ENCODE results near the gene MAP4K1.
"Not testable (repeated sequence)": the region's sequence is repeated elsewhere in the genome, so short reads cannot be mapped to it uniquely, and the experiment has no call there.

The MAP4K1 gene

GRCh38 chr19:38650911-38651584 lies 33.3 kb upstream of the MAP4K1 start:
- no peak for DNase-seq

DNA sequence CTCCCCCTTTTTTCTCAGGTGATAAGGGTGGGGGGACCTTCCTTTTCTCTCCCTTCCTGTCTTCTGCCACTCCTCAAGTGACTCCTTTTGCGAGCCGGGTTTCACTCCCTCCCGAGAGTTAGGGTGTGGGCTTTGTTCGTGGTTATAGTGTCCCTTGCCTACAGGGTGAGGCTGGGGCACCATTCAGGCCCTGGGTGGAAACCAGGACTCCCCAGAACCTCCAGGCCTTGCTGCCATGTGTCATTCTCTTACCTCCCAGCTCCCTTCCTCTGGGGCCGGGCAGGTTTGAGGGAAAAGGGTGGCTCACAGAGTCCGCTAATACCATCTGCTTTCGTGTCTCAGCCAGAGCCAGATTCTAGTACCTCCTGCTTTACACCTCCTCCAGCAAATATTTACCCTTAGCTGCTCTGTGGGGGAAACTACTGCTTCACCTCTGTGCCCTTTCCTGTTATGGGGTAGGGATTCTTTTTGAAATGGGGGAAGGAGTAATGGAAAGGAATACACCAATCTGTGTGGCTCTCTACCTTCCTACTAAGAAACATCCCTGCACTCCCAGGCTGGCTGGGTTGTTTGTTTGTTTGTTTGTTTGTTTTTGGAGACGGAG lies 32.5 kb upstream of the MAP4K1 start:
- DNase-seq = no peak

DNA sequence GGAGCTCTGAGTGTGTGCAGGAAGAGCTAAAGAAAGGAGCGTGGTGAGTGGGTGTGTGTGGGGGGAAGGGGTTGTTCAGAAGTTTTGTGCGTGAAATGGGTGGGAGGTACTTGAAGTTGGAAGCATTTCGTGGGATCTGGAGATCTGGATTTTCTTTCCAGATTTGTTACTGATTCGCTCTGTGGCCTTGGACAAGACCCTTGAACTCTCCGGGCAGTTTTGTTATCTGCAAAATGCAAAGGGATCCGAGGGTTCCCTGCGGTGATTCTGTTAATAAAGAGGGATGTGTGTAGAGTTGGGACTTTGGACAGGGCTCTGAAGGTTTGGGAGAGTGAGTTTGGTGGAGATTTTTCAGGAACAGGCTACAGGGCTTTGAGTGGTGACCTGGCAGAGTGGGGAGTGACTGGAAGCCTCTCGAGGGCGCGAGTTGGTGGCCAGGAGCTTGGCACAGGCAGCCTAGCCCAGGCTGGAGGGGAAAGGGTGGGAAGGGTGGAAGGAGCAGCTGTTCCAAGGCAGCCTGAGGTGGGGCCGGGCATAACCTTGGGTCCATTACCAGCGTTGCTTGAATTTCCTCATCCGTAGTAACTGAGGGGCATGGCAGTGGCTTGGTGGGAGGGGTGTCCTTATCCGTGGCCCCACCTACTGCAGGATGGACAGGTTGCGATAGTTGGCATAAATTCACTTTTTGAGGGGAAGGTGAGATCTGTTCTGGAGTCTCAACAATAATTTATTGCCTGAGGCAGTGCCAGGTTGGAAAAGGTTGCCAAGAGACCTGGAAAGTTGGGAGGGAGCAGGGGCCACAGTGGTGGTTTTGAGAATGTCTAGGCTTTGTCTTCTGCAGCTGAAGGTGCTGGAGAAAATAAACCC lies 31.8 kb upstream of the MAP4K1 start:
- DNase-seq = no peak

DNA sequence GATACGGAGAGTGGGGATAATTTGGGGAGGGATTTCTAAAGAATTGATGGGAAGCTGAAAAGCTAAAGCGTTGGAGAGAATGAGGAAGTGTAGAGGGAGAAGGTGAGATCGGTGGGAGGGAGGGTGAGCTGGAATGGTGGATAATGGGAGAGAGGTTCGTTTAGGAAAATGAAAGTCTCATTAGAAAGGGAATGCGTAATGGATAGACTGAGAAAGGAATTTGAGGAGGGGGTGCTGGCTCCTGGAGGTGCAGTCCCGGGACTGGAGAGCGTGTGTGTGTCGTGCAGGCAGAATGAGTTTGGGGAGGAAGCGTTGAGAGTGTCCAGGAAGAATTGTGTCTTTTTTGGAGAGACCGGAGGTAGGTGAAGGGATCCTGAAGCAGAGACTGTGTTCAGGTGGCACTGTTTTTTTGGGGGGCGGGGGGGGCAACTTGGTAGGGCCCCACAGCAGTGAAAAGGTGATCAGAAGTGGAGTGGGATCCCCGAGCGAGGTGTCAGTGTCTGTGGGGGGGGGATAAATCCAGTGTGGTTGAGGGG lies 31.1 kb upstream of the MAP4K1 start:
- DNase-seq = no peak

- no peak for DNase-seq
Measured at GRCh38 chr19:38647966-38648768, 30.4 kb upstream of the MAP4K1 start.

GRCh38 chr19:38647368-38647965 lies 29.7 kb upstream of the MAP4K1 start, which contains the start of gene ACTN4:
ACTN4 (plus strand) TSS chr19:38647649; CDS start chr19:38647746, 97 bp downstream.
- peak; percentile 100 for DNase-seq

GRCh38 chr19:38644719-38645118 lies 27.0 kb upstream of the MAP4K1 start:
- no peak for DNase-seq

DNA sequence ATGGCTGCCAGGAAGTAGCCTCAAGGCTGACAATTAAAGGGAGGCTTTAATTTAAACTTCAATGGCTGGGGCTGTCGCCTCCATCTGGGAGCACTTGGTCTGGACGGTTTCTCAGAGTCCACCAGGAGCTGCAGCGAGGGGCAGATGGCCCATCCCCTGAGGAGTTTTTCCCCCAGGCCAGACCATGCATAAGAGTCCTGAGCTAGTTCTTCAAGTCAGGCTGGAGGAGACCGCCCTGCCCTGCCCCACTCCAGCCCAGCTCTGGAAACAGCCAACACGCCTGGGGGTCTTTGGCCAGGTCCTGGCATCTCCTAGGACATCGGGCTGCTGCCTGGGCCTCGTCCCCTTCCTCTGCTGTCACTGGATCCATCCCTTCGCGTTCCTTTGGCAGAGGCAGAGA lies 24.4 kb upstream of the MAP4K1 start:
- DNase-seq = no peak

- no peak for DNase-seq
Measured at GRCh38 chr19:38640368-38640767, 22.6 kb upstream of the MAP4K1 start.

DNA sequence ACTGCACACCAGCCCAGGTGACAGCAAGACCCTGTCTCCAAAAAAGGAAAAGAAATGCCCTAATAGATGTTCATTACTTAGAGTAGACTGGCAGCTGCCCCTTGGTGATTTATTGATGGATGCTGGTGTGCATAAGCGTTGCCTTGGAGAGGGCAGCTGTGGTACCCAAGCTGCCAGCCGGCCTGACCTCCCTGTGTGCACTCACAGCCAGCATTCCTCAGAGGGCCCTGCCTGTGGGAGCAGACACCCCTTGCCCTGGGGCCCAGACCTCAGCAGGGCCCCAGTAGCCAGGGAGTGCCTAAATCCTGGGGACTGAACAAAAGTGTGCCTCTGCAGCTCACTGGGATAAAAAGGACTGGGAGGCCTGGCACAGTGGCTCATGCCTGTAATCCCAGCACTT lies 21.9 kb upstream of the MAP4K1 start:
- no peak for DNase-seq

- no peak for DNase-seq
Measured at GRCh38 chr19:38638461-38638860, 20.7 kb upstream of the MAP4K1 start.

- DNase-seq = no peak
Measured at GRCh38 chr19:38635483-38636399, 18.0 kb upstream of the MAP4K1 start.

GRCh38 chr19:38634757-38635482 lies 17.2 kb upstream of the MAP4K1 start:
- DNase-seq = peak; percentile 83

- no peak for DNase-seq
Measured at GRCh38 chr19:38632476-38633213, 14.9 kb upstream of the MAP4K1 start.

- not testable (repeated sequence) for DNase-seq
Measured at GRCh38 chr19:38631811-38632475, 14.2 kb upstream of the MAP4K1 start.

GRCh38 chr19:38631301-38631700 lies 13.5 kb upstream of the MAP4K1 start:
- not testable (repeated sequence) for DNase-seq

DNA sequence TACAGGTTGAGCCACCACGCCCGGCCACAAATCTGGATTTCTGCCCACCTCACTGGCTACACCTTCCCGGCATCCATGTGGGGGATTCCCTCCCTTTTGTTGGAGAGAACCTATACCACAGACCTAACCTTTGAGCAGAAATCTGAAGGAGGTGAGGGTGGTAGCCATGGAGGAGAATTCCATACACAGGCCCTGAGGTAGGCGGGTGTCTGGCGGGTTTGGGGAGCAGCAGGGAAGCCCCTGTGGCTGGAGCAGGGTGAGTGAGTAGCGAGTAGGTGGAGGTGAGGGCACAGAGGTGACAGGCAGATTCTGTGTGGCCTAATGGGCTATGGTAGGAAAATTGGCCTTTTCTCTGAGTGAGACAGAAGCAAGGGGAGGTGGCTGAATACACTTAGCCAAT lies 11.8 kb upstream of the MAP4K1 start:
- DNase-seq = no peak

DNA sequence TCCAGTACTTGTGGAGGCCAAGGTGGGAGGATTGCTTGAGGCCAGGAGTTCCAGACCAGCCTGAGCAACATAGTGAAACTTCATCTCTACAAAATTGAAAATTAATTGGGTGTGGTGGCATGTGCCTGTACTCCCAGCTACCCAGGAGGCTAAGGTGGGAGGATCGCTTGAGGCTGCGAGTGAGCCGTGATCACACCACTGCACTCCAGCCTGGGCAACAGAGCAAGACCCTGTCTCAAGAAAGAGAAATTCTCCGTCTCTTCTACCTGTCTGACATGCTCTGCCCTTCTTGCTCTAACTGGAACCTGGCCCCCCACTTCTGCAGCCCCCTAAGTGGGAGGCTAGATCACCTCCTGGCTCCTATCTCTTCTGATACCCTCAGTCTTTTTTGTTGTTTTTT lies 8.6 kb upstream of the MAP4K1 start:
- DNase-seq = no peak

DNA sequence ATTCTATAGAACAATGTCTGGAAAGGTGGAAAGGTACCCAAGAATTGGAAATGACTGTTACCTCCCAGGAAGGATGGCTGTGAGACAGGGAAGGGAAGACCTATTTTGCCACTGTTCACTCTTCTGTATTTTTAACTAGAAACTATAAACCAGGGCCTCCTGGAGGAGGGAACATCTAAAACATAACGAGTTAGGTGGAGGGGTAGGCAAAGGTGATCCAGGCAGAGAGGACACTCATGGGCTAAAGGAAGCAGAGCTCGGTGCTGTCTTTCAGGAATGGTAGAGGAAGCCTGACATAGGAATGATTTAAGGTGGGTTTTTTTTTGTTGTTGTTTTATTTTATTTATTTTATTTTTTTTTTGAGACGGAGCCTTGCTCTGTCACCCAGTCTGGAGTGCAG lies 7.1 kb upstream of the MAP4K1 start:
- no peak for DNase-seq
